ENCODE results near the gene UNKL. TPM values are rescaled to one million over a fixed set of nuclear protein-coding genes. Genes with fewer than 3 reads are reported as not detected.
A peak's percentile ranks its signal among the peaks of the same experiment; 100 is the strongest.

Gene UNKL, protein sequence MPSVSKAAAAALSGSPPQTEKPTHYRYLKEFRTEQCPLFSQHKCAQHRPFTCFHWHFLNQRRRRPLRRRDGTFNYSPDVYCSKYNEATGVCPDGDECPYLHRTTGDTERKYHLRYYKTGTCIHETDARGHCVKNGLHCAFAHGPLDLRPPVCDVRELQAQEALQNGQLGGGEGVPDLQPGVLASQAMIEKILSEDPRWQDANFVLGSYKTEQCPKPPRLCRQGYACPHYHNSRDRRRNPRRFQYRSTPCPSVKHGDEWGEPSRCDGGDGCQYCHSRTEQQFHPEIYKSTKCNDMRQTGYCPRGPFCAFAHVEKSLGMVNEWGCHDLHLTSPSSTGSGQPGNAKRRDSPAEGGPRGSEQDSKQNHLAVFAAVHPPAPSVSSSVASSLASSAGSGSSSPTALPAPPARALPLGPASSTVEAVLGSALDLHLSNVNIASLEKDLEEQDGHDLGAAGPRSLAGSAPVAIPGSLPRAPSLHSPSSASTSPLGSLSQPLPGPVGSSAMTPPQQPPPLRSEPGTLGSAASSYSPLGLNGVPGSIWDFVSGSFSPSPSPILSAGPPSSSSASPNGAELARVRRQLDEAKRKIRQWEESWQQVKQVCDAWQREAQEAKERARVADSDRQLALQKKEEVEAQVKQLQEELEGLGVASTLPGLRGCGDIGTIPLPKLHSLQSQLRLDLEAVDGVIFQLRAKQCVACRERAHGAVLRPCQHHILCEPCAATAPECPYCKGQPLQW
- total RNA-seq (100 to 1,000 TPM in 1 of 9 donors, 10 to 100 TPM in 8; 11.5 to 174 (median 36.9) TPM), polyA plus RNA-seq (10 to 100 TPM; 10.1 to 27.9 (median 11.8) TPM)
- long read RNA-seq, donor 1, partial matches to known transcripts = 42 of 46 reads
- long read RNA-seq, donor 1, other reads (novel, unspliced or antisense) = 0 of 46 reads
- long read RNA-seq, donor 2 = 0 reads
- long read RNA-seq, donor 3, partial matches to known transcripts = 0 of 2 reads
- long read RNA-seq, donor 3, other reads (novel, unspliced or antisense) = 0 of 2 reads
- long read RNA-seq, donor 4, partial matches to known transcripts = 1 of 5 reads
- long read RNA-seq, donor 4, other reads (novel, unspliced or antisense) = 4 of 5 reads
- long read RNA-seq, donor 5, partial matches to known transcripts = 4 of 31 reads
- long read RNA-seq, donor 5, other reads (novel, unspliced or antisense) = 23 of 31 reads
- long read RNA-seq, donor 6, partial matches to known transcripts = 0 of 2 reads
- long read RNA-seq, donor 6, other reads (novel, unspliced or antisense) = 2 of 2 reads
- long read RNA-seq, donor 7, partial matches to known transcripts = 0 of 1 reads
- long read RNA-seq, donor 7, other reads (novel, unspliced or antisense) = 0 of 1 reads
- long read RNA-seq, donor 8, partial matches to known transcripts = 0 of 1 reads
- long read RNA-seq, donor 8, other reads (novel, unspliced or antisense) = 0 of 1 reads
- long read RNA-seq, donor 9, partial matches to known transcripts = 55 of 57 reads
- long read RNA-seq, donor 9, other reads (novel, unspliced or antisense) = 0 of 57 reads
- long read RNA-seq, donor 10 = 0 reads

DNA sequence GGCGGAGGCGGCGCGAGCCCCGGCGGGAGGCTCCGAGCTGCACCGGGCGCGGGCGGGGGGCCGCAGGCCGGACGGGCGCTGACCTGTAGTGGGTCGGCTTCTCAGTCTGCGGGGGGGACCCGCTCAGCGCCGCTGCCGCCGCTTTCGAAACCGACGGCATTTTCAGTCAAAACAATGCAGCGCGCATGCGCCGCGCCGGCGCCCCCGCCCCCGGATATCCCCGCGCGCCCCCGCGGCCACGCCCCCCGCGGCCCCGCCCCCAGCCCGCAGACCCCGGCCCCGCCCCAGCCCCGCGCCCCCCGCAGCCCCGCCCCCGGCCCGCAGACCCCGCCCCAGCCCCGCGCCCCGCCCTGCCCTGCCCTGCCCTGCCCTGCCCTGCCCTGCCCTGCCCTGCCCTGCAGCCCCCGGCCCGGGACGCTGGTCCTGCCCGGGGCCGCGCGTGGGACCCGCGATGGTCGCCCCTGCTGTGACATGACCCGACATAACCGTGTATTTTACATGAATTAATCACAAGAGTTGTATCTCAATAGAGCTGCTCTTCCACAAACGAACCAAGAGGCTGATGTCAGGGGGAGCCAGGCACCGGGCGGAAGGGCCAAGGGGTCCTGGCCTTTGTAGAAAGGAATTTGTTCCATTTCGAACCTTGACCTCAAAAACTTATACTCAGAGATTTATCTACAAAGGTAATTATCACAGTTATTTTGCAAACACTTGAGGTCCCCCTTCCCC lies at the start of gene UNKL:
UNKL (minus strand) TSS at position 173 of the 729 bp plus-strand sequence; CDS start at position 160, 13 bp downstream.
- no peaks in the 10 kb centered on the region for H3K27me3 ChIP-seq
- peak; percentile 66 to 84 (median 80) for DNase-seq
- 1 to 8% (median 4%) methylated on average over 4 to 48 of the region's 72 CpGs for WGBS, 4 donors
- no peaks in the 10 kb centered on the region for H3K9me3 ChIP-seq (replicated peaks in 1 of 3)
- peak within 1 kb of the TSS; percentile 45 to 98 (median 74) for H3K4me3 ChIP-seq
- intact Hi-C loops (cut with DNase I) = loop anchor here in 1 of 2 donors (10.0 kb wide), 2 partner anchors 50 to 100 kb away; no protein-coding TSS in a partner anchor
- peaks cover 7 to 15% of the 10 kb centered on the region in 2 donors for H3K4me1 ChIP-seq (replicated peaks in 1 of 2)
- peaks cover 0 to 4% of the 10 kb centered on the region in 2 donors for H3K36me3 ChIP-seq (replicated peaks in 1 of 2)
- TF ChIP-seq POLR2A (IDR thresholded peaks at IDR 0.05) = no peak
- no peak for TF ChIP-seq CTCF (IDR thresholded peaks at IDR 0.05)
- H3K27ac ChIP-seq = peak within 1 kb of the TSS; percentile 34 to 93 (median 74)

DNA sequence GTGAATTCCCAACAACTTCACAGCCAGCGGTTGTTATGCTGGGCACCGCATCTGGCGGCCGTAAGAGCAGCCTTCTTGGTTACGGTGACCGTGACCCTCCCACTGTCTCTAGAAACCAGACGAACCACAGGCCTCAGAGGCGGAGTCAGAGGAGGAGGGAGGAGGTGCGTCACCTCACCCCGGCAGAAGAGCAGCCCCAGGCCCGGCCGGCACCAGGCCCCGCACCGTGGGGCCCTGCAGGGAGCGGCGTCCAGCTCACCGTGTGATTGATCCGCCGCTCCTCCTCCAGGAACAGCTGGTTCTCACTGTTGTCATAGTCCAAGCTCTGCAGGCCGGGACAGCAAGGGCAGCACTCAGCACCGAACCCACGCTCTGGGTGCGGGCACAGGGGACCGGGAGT lies 46.6 kb upstream of the UNKL start:
- no peaks in the 10 kb centered on the region for H3K27me3 ChIP-seq
- H3K27ac ChIP-seq = peak overlapping the region in 3 of 5 donors; percentile 10 to 74 (median 34)
- TF ChIP-seq POLR2A (IDR thresholded peaks at IDR 0.05) (no peak), CTCF (IDR thresholded peaks at IDR 0.05) (no peak)
- WGBS, 4 donors = 57 to 79% (median 61%) methylated on average over 5 to 24 of the region's 24 CpGs
- no peak overlapping the region for H3K4me3 ChIP-seq
- no peaks in the 10 kb centered on the region for H3K9me3 ChIP-seq (replicated peaks in 1 of 3)
- H3K36me3 ChIP-seq (replicated peaks in 1 of 2) = peaks cover 0 to 42% of the 10 kb centered on the region in 2 donors
- intact Hi-C loops (cut with DNase I) = no loop called here
- H3K4me1 ChIP-seq (replicated peaks in 1 of 2) = peaks cover 0 to 8% of the 10 kb centered on the region in 2 donors
- DNase-seq = peak in 6 of 7 donors; percentile 43 to 85 (median 59)

DNA sequence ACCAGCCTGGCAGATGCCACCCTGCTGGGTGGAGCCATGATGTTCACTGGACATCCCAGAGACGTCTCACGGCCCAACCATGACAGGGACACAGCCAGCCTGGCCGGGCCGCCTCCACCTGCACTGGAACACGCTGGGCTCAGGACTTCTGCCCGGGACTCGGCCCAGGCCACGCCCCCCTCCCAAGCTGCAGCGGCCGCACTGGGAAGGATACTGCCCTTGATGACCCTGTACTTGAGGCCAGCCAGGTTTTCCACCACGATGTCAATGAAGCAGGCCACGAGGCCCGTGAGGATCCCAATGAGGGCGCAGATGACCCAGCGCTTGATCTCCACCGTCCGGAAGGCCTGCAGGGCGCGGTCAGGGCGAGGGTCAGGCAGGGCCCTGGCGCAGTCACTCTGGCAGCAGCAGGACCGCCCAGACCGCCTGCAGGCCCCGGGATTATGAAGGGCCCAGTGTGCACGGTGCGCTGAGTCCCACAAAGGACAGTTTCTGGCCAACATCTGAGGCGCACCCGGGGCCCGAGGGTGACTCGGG lies 46.2 kb upstream of the UNKL start:
- 66 to 90% (median 70%) methylated on average over 2 to 30 of the region's 30 CpGs for WGBS, 4 donors
- Histone ChIP-seq H3K9me3 (replicated peaks in 1 of 3) (no peaks in the 10 kb centered on the region), H3K4me1 (replicated peaks in 1 of 2) (peaks cover 0 to 8% of the 10 kb centered on the region in 2 donors), H3K27ac (peak overlapping the region in 3 of 5 donors; percentile 10 to 74 (median 34)), H3K4me3 (no peak overlapping the region), H3K27me3 (no peaks in the 10 kb centered on the region), H3K36me3 (replicated peaks in 1 of 2) (peaks cover 0 to 46% of the 10 kb centered on the region in 2 donors)
- intact Hi-C loops (cut with DNase I) = no loop called here
- no peak for TF ChIP-seq POLR2A (IDR thresholded peaks at IDR 0.05)
- no peak for TF ChIP-seq CTCF (IDR thresholded peaks at IDR 0.05)
- peak; percentile 55 to 77 (median 70) for DNase-seq
